ENCODE results near the gene ERC1.

DNA sequence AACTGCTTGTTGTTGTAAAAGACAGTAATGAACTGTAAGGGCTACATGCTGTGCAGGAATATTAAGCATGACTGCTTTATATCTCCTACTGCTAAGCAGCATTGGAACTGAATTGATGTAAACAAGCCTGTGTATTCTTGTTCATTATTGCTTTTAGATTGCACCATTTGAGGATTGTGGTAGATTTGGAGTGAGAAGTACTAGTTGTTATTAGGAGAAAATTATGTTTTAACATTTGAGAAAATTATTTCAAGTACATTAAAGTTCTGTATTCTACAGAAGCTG, 212.7 kb downstream of the ERC1 start:
- TF ChIP-seq POLR2AphosphoS5 (IDR thresholded peaks at IDR 0.05) = no peak
- TF ChIP-seq, protein P1, sequence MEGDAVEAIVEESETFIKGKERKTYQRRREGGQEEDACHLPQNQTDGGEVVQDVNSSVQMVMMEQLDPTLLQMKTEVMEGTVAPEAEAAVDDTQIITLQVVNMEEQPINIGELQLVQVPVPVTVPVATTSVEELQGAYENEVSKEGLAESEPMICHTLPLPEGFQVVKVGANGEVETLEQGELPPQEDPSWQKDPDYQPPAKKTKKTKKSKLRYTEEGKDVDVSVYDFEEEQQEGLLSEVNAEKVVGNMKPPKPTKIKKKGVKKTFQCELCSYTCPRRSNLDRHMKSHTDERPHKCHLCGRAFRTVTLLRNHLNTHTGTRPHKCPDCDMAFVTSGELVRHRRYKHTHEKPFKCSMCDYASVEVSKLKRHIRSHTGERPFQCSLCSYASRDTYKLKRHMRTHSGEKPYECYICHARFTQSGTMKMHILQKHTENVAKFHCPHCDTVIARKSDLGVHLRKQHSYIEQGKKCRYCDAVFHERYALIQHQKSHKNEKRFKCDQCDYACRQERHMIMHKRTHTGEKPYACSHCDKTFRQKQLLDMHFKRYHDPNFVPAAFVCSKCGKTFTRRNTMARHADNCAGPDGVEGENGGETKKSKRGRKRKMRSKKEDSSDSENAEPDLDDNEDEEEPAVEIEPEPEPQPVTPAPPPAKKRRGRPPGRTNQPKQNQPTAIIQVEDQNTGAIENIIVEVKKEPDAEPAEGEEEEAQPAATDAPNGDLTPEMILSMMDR (IDR thresholded peaks at IDR 0.05) = no peak
- no peak for TF ChIP-seq EP300 (IDR thresholded peaks at IDR 0.05)
- no peak for TF ChIP-seq POLR2A (IDR thresholded peaks at IDR 0.05; ENCODE audit: low read depth)

Data from esophagus muscularis mucosa (tissue), 4 donors.